Peyer's patch (tissue), 4 donors: ENCODE results near the gene DOCK1.

Source experiments
- CTCF ChIP-seq, 6 experiments: fragments of 450-650 bp in 4 of 6; fragments of 200-600 bp in 2 of 6; sonication (generic) in 1 of 6; IDR thresholded peaks; one replicate each; pipeline ENCODE4 v1.5.1; 2017 to 2019; ENCODE audit warnings: antibody characterized with exemption in 6 of 6, mild to moderate bottlenecking in 3 of 6, moderate library complexity in 1 of 6
- POLR2A ChIP-seq, 2 donors: fragments of 450-650 bp; IDR thresholded peaks; one replicate each; pipeline ENCODE4 v1.5.1; 2017; ENCODE audit warnings: antibody characterized with exemption in 2 of 2, mild to moderate bottlenecking in 2 of 2, moderate library complexity in 2 of 2

GRCh38 chr10:127052001-127052400, 146.8 kb downstream of the DOCK1 start:
- no peak for TF ChIP-seq CTCF (IDR thresholded peaks at IDR 0.05)
- TF ChIP-seq POLR2A (IDR thresholded peaks at IDR 0.05), result no peak
